Naive thymus-derived CD8-positive, alpha-beta T cell (primary cell): ENCODE results near the gene ADD2. TPM values are rescaled to one million over a fixed set of nuclear protein-coding genes. Genes with fewer than 3 reads are reported as not detected.
"Not testable (repeated sequence)": the region's sequence is repeated elsewhere in the genome, so short reads cannot be mapped to it uniquely, and the experiment has no call there.

Experiments
- ATAC-seq, 2 donors: fragments of 150-1000 bp; cut with Tn5 transposase in 1 of 2; sonication (Bioruptor Pico), chemical (Tn5 transposase) in 1 of 2; 1 replicate in 1 of 2; 2 replicates in 1 of 2; pipeline ENCODE4 v1.10.0; 2021; ENCODE audit warnings: mild to moderate bottlenecking in 2 of 2, moderate library complexity in 2 of 2
- POLR2A ChIA-PET: fragments of 350-600 bp; sonication (Branson Sonifier 250); formaldehyde crosslinking; loops from one replicate; lab custom pipeline; 2021; ENCODE audit warnings: antibody characterized with exemption; lab: Charles Lee
- DNase-seq, 10 donors: peaks; one replicate each; pipeline versions ENCODE4 v3.0.0 to v3.0.0-alpha.2; 2020 to 2022
- H3K27ac Mint-ChIP-seq, 10 donors: one replicate each; pipeline ENCODE4 v1.8.0; 2020 to 2022; ENCODE audit warnings: mild to moderate bottlenecking in 10 of 10, mixed read lengths in 10 of 10, moderate library complexity in 4 of 10, inconsistent platforms in 1 of 10
- H3K27me3 Mint-ChIP-seq, 5 donors: one replicate each; pipeline ENCODE4 v1.8.0; 2021 to 2022; ENCODE audit warnings: mixed read lengths in 5 of 5
- H3K36me3 Mint-ChIP-seq, 3 donors: one replicate each; pipeline ENCODE4 v1.8.0; 2020 to 2022; ENCODE audit warnings: mixed read lengths in 3 of 3, mild to moderate bottlenecking in 2 of 3, inconsistent platforms in 1 of 3
- H3K4me1 Mint-ChIP-seq, 4 donors: one replicate each; pipeline ENCODE4 v1.8.0; 2021 to 2022; ENCODE audit warnings: mixed read lengths in 4 of 4
- H3K4me3 Mint-ChIP-seq, 10 donors: one replicate each; pipeline ENCODE4 v1.8.0; 2020 to 2022; ENCODE audit warnings: mild to moderate bottlenecking in 10 of 10, mixed read lengths in 10 of 10, moderate library complexity in 6 of 10, inconsistent platforms in 1 of 10
- H3K9me3 Mint-ChIP-seq, 9 donors: one replicate each; pipeline ENCODE4 v1.8.0; 2020 to 2022; ENCODE audit warnings: mixed read lengths in 9 of 9, mild to moderate bottlenecking in 3 of 9, inconsistent platforms in 1 of 9, moderate library complexity in 1 of 9
- polyA plus RNA-seq, 3 donors: library from polyadenylated mRNA; unstranded; fragments of 300-500 nt; fragmentation: Illumina TruSeq; gene quantifications; one replicate each; pipeline ENCODE4 v1.2.3, GENCODE V29; 2021
- total RNA-seq, 8 experiments: library from RNA in 2 of 8; stranded (reverse) in 2 of 8; gene quantifications; one replicate each; pipeline ENCODE4 v1.2.3 and lab custom pipeline; 2021 to 2026

The ADD2 gene
- total and polyA plus RNA-seq, 5 experiments from 2014 or later, result 1.8 to 10.9 (median 4.7) TPM

- ATAC-seq (no peak), DNase-seq (no peak)
- Mint-ChIP-seq H3K9me3 (no peaks in the 10 kb centered on the region), H3K36me3 (peaks cover 0 to 10% (median 0%) of the 10 kb centered on the region in 3 donors), H3K27ac (peak overlapping the region in 2 of 10 donors; percentile 13 to 29), H3K4me3 (no peak overlapping the region), H3K4me1 (peaks cover 1 to 19% (median 9%) of the 10 kb centered on the region in 4 donors), H3K27me3 (no peaks in the 10 kb centered on the region)
- POLR2A ChIA-PET, result no interaction called here
Observed at GRCh38 chr2:70670202-70670601, 97.8 kb downstream of the ADD2 start.

- POLR2A ChIA-PET, result no interaction called here
- peaks cover 0 to 10% (median 0%) of the 10 kb centered on the region in 3 donors for H3K36me3 Mint-ChIP-seq
- H3K27ac Mint-ChIP-seq, result peak overlapping the region in 5 of 10 donors; percentile 43 to 87 (median 63)
Observed at GRCh38 chr2:70668911-70669310, 99.1 kb downstream of the ADD2 start.

GRCh38 chr2:70668432-70668831 is 99.6 kb downstream of the ADD2 start:
- no peak for DNase-seq
- H3K27ac Mint-ChIP-seq, result peak overlapping the region in 5 of 10 donors; percentile 40 to 86 (median 70)
- no peak overlapping the region for H3K4me3 Mint-ChIP-seq
- no peaks in the 10 kb centered on the region for H3K9me3 Mint-ChIP-seq
- POLR2A ChIA-PET, result no interaction called here
- H3K4me1 Mint-ChIP-seq, result peaks cover 12 to 27% (median 16%) of the 10 kb centered on the region in 4 donors
- peaks cover 0 to 10% (median 0%) of the 10 kb centered on the region in 3 donors for H3K36me3 Mint-ChIP-seq
- no peaks in the 10 kb centered on the region for H3K27me3 Mint-ChIP-seq
- no peak for ATAC-seq

More at GRCh38 chr2:70668911-70669310, 99.1 kb downstream of the ADD2 start:
- Mint-ChIP-seq H3K27me3 (no peaks in the 10 kb centered on the region), H3K9me3 (no peaks in the 10 kb centered on the region), H3K4me3 (no peak overlapping the region), H3K4me1 (peaks cover 8 to 22% (median 12%) of the 10 kb centered on the region in 4 donors)
- DNase-seq, result no peak
- ATAC-seq, result no peak

GRCh38 chr2:70664525-70664924 is 103.5 kb downstream of the ADD2 start:
- peak; percentile 82 to 90 for ATAC-seq
- Mint-ChIP-seq H3K4me1 (peaks cover 12 to 33% (median 15%) of the 10 kb centered on the region in 4 donors), H3K36me3 (peaks cover 0 to 14% (median 2%) of the 10 kb centered on the region in 3 donors), H3K27me3 (no peaks in the 10 kb centered on the region), H3K27ac (peak overlapping the region; percentile 21 to 95 (median 80)), H3K4me3 (peak overlapping the region in 8 of 10 donors; percentile 3 to 47 (median 31)), H3K9me3 (no peaks in the 10 kb centered on the region)
- POLR2A ChIA-PET, result no interaction called here
- peak in 3 of 10 donors; percentile 13 to 43 (median 34) for DNase-seq

GRCh38 chr2:70663411-70663810 is 104.6 kb downstream of the ADD2 start:
- peak overlapping the region in 9 of 10 donors; percentile 16 to 95 (median 52) for H3K27ac Mint-ChIP-seq
- ATAC-seq (no peak), DNase-seq (no peak)
- H3K4me3 Mint-ChIP-seq, result peak overlapping the region in 2 of 10 donors; percentile 26 to 56
- H3K27me3 Mint-ChIP-seq, result no peaks in the 10 kb centered on the region
- POLR2A ChIA-PET, result no interaction called here
- no peaks in the 10 kb centered on the region for H3K9me3 Mint-ChIP-seq
- peaks cover 12 to 41% (median 16%) of the 10 kb centered on the region in 4 donors for H3K4me1 Mint-ChIP-seq
- peaks cover 0 to 18% (median 2%) of the 10 kb centered on the region in 3 donors for H3K36me3 Mint-ChIP-seq

GRCh38 chr2:70659551-70659950 is 108.4 kb downstream of the ADD2 start:
- Mint-ChIP-seq H3K4me3 (no peak overlapping the region), H3K27me3 (peaks cover 0 to 3% (median 0%) of the 10 kb centered on the region in 5 donors), H3K4me1 (peaks cover 27 to 62% (median 43%) of the 10 kb centered on the region in 4 donors), H3K27ac (no peak overlapping the region), H3K36me3 (peaks cover 0 to 14% (median 2%) of the 10 kb centered on the region in 3 donors), H3K9me3 (no peaks in the 10 kb centered on the region)
- DNase-seq (no peak), ATAC-seq (no peak)
- POLR2A ChIA-PET, result interaction anchor here (1.2 kb wide), 1 partner anchor 109 kb away, joined by 3 read pairs; no protein-coding TSS in a partner anchor

GRCh38 chr2:70658476-70658875 is 109.5 kb downstream of the ADD2 start:
- POLR2A ChIA-PET, result interaction anchor here (0.7 to 1.0 kb wide), 2 partner anchors 127 to 267 kb away, joined by 3 read pairs; no protein-coding TSS in a partner anchor
- peaks cover 0 to 6% (median 0%) of the 10 kb centered on the region in 5 donors for H3K27me3 Mint-ChIP-seq
- no peak overlapping the region for H3K4me3 Mint-ChIP-seq
- H3K27ac Mint-ChIP-seq, result peak overlapping the region in 5 of 10 donors; percentile 4 to 80 (median 35)
- no peak for DNase-seq
- peaks cover 0 to 14% (median 2%) of the 10 kb centered on the region in 3 donors for H3K36me3 Mint-ChIP-seq
- H3K4me1 Mint-ChIP-seq, result peaks cover 22 to 52% (median 34%) of the 10 kb centered on the region in 4 donors
- no peak for ATAC-seq
- H3K9me3 Mint-ChIP-seq, result no peaks in the 10 kb centered on the region

GRCh38 chr2:70657246-70657645 is 110.8 kb downstream of the ADD2 start:
- Mint-ChIP-seq H3K4me3 (peak overlapping the region in 9 of 10 donors; percentile 15 to 71 (median 38)), H3K36me3 (peaks cover 0 to 8% (median 2%) of the 10 kb centered on the region in 3 donors), H3K27ac (peak overlapping the region; percentile 55 to 96 (median 90)), H3K27me3 (peaks cover 0 to 6% (median 0%) of the 10 kb centered on the region in 5 donors), H3K4me1 (peaks cover 20 to 43% (median 34%) of the 10 kb centered on the region in 4 donors), H3K9me3 (peaks cover 0 to 4% (median 0%) of the 10 kb centered on the region in 9 donors)
- ATAC-seq (no peak), DNase-seq (no peak)
- POLR2A ChIA-PET, result no interaction called here

- peaks cover 0 to 11% (median 0%) of the 10 kb centered on the region in 9 donors for H3K9me3 Mint-ChIP-seq
- peaks cover under 1 to 12% (median 4%) of the 10 kb centered on the region in 5 donors for H3K27me3 Mint-ChIP-seq
- peak overlapping the region; percentile 12 to 75 (median 52) for H3K4me3 Mint-ChIP-seq
- H3K4me1 Mint-ChIP-seq, result peaks cover 20 to 43% (median 34%) of the 10 kb centered on the region in 4 donors
- DNase-seq (peak in 9 of 10 donors; percentile 17 to 82 (median 69)), ATAC-seq (peak; percentile 91 to 93)
- peak overlapping the region; percentile 55 to 96 (median 90) for H3K27ac Mint-ChIP-seq
- H3K36me3 Mint-ChIP-seq, result peaks cover 0 to 9% (median 6%) of the 10 kb centered on the region in 3 donors
- POLR2A ChIA-PET, result interaction anchor here (1.0 to 1.5 kb wide), 2 partner anchors 110 to 111 kb away, joined by 3 to 5 read pairs; partner anchors contain the start of gene ADD2
Observed at GRCh38 chr2:70656421-70657010, 111.5 kb downstream of the ADD2 start.

- Mint-ChIP-seq H3K4me1 (peaks cover 20 to 43% (median 34%) of the 10 kb centered on the region in 4 donors), H3K9me3 (peaks cover 0 to 12% (median 0%) of the 10 kb centered on the region in 9 donors), H3K27ac (peak overlapping the region; percentile 55 to 96 (median 90)), H3K4me3 (peak overlapping the region in 6 of 10 donors; percentile 15 to 65 (median 52)), H3K36me3 (peaks cover 0 to 9% (median 8%) of the 10 kb centered on the region in 3 donors), H3K27me3 (peaks cover 5 to 16% (median 6%) of the 10 kb centered on the region in 5 donors)
- DNase-seq (no peak), ATAC-seq (no peak)
- POLR2A ChIA-PET, result interaction anchor here (0.7 to 1.5 kb wide), 3 partner anchors 111 to 135 kb away, joined by 3 to 6 read pairs (median 5); partner anchors contain the start of gene ADD2
Observed at GRCh38 chr2:70655786-70656185, 112.2 kb downstream of the ADD2 start.

- Mint-ChIP-seq H3K4me1 (peaks cover 20 to 43% (median 34%) of the 10 kb centered on the region in 4 donors), H3K27me3 (peaks cover 5 to 20% (median 6%) of the 10 kb centered on the region in 5 donors), H3K4me3 (peak overlapping the region in 8 of 10 donors; percentile 15 to 64 (median 38)), H3K27ac (peak overlapping the region in 9 of 10 donors; percentile 52 to 96 (median 91)), H3K9me3 (peaks cover 0 to 12% (median 0%) of the 10 kb centered on the region in 9 donors)
- ATAC-seq (peak; percentile 53 to 65), DNase-seq (peak in 4 of 10 donors; percentile 35 to 59 (median 45))
- POLR2A ChIA-PET, result interaction anchor here (0.7 to 1.5 kb wide), 2 partner anchors 113 to 135 kb away, joined by 5 to 6 read pairs; partner anchors contain the start of gene ADD2
- not testable (repeated sequence) for H3K36me3 Mint-ChIP-seq
Observed at GRCh38 chr2:70655211-70655610, 112.8 kb downstream of the ADD2 start.

GRCh38 chr2:70651727-70652126 is 116.3 kb downstream of the ADD2 start:
- H3K27me3 Mint-ChIP-seq, result peaks cover 6 to 20% (median 9%) of the 10 kb centered on the region in 5 donors
- POLR2A ChIA-PET, result no interaction called here
- ATAC-seq (no peak), DNase-seq (no peak)
- H3K4me1 Mint-ChIP-seq, result peaks cover 13 to 19% (median 17%) of the 10 kb centered on the region in 4 donors
- H3K36me3 Mint-ChIP-seq, result peaks cover 0 to 9% (median 2%) of the 10 kb centered on the region in 3 donors
- H3K27ac Mint-ChIP-seq, result no peak overlapping the region
- H3K4me3 Mint-ChIP-seq, result peak overlapping the region in 1 of 10 donors; percentile 3
- H3K9me3 Mint-ChIP-seq, result peaks cover 0 to 12% (median 0%) of the 10 kb centered on the region in 9 donors
